HG02571 (cell line): Measurements from ENCODE around the gene SLC43A2.
A peak's percentile ranks its signal among the peaks of the same experiment; 100 is the strongest.
"Not testable (repeated sequence)": the region's sequence is repeated elsewhere in the genome, so short reads cannot be mapped to it uniquely, and the experiment has no call there.

Experiments used
- ATAC-seq: cut with Tn5 transposase; IDR thresholded peaks from one replicate; pipeline ENCODE4 v1.9.1; 2021; ENCODE audit warnings: mild to moderate bottlenecking, moderate library complexity; ENCODE audit not compliant: unreplicated experiment

Gene SLC43A2

GRCh38 chr17:1627982-1628855, at the start of gene SLC43A2:
TSS of gene SLC43A2 (minus strand) at chr17:1628834. CDS start at chr17:1627874, 960 bp downstream.
- ATAC-seq, result peak; percentile 60

- ATAC-seq, result no peak
Observed at GRCh38 chr17:1676401-1676800, 47.8 kb upstream of the SLC43A2 start.

GRCh38 chr17:1673041-1673785, 44.6 kb upstream of the SLC43A2 start:
- no peak for ATAC-seq

- ATAC-seq, result not testable (repeated sequence)
Observed at GRCh38 chr17:1663934-1664333, 35.3 kb upstream of the SLC43A2 start.

- no peak for ATAC-seq
Observed at GRCh38 chr17:1661045-1661444, 32.4 kb upstream of the SLC43A2 start.

GRCh38 chr17:1658100-1658499, 29.5 kb upstream of the SLC43A2 start:
- no peak for ATAC-seq

- ATAC-seq, result no peak
Observed at GRCh38 chr17:1653735-1654134, 25.1 kb upstream of the SLC43A2 start.

- ATAC-seq, result not testable (repeated sequence)
Observed at GRCh38 chr17:1652794-1653193, 24.2 kb upstream of the SLC43A2 start.

- no peak for ATAC-seq
Observed at GRCh38 chr17:1651559-1651844, 22.9 kb upstream of the SLC43A2 start.

GRCh38 chr17:1650731-1651558, 22.3 kb upstream of the SLC43A2 start:
- ATAC-seq, result no peak

GRCh38 chr17:1649844-1650501, 21.3 kb upstream of the SLC43A2 start, which contains the start of gene RILP:
TSS of gene RILP (minus strand) at chr17:1649866. CDS start at chr17:1649804, 62 bp downstream.
- no peak for ATAC-seq

- ATAC-seq, result peak; percentile 43
Observed at GRCh38 chr17:1648963-1649843, 20.6 kb upstream of the SLC43A2 start.

GRCh38 chr17:1648173-1648962, 19.7 kb upstream of the SLC43A2 start:
- ATAC-seq, result no peak

- no peak for ATAC-seq
Observed at GRCh38 chr17:1647802-1648171, 19.2 kb upstream of the SLC43A2 start.

- no peak for ATAC-seq
Observed at GRCh38 chr17:1646199-1646875, 17.7 kb upstream of the SLC43A2 start.

- no peak for ATAC-seq
Observed at GRCh38 chr17:1645207-1646171, 16.9 kb upstream of the SLC43A2 start, which contains the start of gene SCARF1. TSS of gene SCARF1 (minus strand) at chr17:1645732. CDS start at chr17:1645697, 35 bp downstream.
